HG03135 (cell line): ENCODE results near the gene PFDN2.

Source experiments
- ATAC-seq: cut with Tn5 transposase; IDR thresholded peaks from one replicate; pipeline ENCODE4 v1.9.1; 2021; ENCODE audit warnings: mild to moderate bottlenecking, moderate library complexity; ENCODE audit not compliant: unreplicated experiment

The PFDN2 gene

DNA sequence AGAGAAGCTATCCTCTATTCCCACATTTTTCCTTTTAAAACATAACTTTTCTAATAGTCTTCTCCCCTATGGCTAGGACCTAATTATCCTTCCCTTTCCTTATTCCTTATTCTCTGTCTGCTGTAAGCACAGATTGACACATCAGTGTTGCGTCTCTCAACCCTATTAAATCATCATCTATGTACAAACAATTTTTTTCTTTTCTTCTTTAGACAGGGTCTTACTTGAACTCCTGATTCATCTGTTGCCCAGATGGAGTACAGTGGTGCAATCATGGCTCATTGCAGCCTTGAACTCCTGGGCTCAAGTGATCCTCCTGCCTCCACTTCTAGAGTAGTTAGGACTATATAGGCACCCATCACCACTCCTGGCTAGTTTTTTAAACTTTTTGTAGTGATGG lies 11.4 kb downstream of the PFDN2 start:
- ATAC-seq = no peak

DNA sequence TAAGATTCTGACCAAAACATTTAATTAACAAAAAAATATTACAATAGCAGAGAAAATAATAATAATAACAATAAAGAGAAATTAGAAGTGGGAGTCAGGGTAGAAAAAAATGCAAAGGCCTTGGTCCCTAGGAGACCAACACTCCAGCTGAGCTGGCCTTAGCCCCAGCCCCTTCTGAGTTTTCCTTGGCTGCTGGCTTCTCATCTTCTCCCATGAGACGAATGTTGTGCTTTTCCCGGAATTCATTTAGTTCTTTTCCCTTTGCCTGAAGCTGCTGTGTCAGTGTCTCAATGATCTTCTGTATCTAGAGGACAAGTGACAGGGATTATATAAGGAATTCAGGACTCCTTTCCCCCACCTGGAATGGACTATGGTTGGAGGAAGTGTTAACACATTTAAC lies 17.3 kb downstream of the PFDN2 start:
- ATAC-seq = no peak

DNA sequence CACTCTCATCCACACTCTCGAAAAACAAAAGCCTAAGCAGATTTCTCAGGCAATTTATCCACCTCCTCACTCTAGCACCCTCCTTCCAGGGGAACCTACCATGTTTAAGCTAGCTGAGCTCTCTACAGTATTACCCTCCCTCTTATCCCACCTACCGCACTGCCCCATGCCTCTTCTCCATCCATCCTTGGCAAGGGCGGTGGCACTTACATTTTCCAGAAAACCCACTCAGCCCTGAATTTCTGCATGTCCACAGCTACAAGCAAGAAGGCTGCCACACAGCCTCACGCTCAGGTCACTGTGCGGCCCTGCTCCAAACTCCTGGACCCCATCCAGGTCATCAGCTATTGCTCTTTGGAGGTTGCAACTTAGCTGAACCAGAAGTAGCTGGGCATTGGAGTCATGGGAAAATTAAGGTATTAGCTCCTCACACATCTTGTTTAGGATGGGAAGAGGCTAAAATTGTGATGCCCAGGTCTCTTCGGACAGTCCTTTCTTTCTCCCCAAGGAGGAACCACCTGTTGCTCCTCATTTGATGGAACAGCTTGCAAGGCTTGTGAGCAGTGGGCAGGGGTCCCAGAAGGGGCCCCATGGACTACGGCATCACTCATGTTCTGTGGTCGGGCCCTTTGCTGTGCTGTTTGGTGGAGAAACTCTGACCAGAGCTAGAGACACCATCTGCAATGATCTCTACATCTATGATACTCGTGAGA lies 18.6 kb downstream of the PFDN2 start:
- ATAC-seq = no peak

DNA sequence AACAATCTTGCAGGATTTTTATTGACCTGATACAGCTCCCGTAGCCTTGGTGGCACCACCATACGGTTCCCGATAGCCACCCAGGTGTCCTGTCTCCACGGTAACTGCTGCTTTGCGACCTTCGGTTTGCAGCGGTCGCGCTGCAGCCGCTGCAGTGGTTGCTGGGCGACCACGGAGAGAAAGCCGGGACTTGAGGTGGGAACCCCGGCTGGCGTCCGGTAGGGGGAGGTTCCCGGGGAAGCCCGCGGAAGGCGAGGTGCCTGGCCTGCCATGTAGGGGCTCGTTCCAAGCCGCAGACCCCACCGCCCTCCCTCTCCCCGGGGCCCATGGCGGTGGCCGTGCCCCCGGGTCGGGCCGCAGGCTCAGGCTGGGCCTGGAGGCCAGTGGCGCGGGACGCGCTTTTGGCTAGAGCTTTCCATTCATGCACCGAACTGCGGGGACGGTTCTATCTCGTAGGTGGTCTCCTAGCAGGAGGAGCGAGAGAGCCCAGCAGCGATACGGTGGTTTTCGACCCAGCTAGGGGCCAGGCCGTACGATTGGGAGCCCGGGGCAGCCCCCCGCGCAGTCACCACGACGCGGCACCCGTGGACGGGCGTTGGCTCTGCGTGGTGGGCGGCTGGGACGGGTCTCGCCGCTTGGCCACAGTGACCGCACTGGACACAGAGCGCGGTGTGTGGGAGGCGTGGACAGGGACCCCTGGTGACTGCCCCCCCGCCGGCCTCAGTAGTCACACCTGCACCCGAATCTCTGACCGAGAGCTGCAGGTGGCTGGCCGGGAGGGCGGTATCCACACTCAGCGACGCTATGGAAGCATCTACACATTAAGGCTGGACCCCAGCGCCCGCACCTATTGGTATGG lies 19.4 kb downstream of the PFDN2 start, which contains the start of gene KLHDC9:
TSS of gene KLHDC9 (plus strand) at position 152 of the 859 bp plus-strand sequence. CDS start at position 327, 175 bp downstream.
- peak; percentile 63 for ATAC-seq

DNA sequence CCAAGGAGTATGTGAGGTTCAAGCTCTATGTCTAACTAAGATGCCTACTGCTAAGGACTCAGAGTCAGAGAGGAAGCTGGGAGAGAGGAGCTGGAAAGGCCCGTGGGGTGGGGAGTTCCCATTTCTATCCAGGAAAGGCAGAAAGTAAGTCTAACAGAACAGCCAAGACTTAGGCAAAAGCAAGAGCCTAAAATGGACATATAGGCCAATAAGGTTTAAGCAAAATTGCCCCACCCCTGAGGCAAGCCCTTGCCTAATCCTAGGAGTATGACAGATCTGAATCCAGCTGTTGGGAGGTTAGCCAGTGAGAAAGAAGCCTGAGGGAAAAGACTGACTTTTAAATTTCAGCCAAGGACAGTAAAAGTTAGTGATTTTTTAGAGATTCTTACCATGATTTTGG lies 21.3 kb downstream of the PFDN2 start:
- no peak for ATAC-seq

DNA sequence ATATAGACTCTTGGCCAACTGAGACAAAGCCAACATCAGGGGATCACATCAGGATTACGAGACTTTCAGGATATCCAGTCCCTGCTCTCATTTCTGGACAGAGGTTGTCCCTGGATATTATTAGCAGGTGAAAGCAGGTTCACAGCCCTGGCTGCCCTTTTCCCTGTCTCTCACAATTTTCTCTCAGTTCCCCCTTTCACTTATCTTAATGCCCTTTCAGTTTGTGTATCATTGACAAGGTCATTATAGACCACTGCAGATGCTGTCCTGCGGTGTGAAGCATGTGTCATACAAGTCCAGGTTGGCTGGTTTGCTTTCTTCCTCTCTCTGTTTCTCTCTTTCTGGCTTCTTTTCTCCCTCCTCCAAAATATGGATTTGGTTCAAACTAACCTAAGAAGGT lies 21.8 kb downstream of the PFDN2 start:
- peak; percentile 44 for ATAC-seq

DNA sequence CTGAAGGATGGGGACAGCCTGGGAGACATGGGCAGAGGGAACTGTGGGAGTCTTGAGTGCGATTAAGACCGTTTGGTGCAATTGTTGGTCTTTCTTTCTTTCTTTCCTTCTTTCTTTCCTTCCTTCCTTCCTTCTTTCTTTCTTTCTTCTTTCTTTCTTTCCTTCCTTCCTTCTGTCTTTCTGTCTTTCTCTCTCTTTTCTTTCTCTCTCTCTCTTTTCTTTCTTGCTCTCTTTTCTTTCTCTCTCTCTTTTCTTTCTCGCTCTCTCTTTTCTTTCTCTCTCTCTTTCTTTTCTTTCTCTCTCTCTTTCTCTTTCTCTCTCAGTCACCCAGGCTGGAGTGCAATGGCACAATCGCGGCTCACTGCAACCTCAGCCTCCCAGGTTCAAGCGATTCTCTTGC lies 22.6 kb downstream of the PFDN2 start:
- ATAC-seq = no peak

DNA sequence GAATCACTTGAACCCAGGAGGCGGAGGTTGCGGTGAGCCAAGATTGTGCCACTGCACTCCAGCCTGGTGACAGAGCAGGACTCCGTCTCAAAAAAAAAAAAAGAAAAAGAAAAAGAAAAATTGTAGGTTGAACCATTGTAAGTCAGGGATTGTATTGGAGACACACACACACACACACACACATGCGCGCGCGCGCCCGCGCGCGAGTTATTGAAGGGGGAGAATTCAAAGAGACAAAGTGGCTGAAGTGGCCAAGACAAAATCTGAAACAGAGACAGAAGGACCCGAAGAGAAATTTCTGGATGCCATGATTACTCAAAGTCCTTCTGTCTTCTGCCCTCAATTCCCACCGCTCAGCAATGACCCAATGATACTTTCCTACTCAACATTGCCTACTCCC lies 23.4 kb downstream of the PFDN2 start:
- no peak for ATAC-seq

DNA sequence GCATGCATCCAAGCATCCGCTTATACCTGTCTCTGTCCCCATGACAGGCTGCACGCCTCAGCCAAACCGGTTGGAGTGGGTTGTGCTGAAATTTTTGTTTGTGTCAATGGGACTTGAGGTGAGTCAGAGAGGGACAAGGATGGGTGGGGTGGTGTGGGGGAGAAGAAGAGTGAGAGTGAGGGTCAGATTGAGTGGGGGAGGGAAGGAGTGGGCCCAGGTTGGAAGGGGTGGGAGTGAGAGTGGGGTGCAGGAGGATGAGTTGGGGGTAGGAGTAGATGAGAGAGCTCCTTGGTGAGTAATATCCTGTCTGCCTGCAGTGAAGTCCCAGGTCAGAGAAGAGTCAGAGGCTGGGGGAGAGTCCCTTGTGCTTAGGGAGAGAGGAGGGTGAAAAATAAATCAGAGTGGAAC lies 25.2 kb downstream of the PFDN2 start:
- no peak for ATAC-seq

DNA sequence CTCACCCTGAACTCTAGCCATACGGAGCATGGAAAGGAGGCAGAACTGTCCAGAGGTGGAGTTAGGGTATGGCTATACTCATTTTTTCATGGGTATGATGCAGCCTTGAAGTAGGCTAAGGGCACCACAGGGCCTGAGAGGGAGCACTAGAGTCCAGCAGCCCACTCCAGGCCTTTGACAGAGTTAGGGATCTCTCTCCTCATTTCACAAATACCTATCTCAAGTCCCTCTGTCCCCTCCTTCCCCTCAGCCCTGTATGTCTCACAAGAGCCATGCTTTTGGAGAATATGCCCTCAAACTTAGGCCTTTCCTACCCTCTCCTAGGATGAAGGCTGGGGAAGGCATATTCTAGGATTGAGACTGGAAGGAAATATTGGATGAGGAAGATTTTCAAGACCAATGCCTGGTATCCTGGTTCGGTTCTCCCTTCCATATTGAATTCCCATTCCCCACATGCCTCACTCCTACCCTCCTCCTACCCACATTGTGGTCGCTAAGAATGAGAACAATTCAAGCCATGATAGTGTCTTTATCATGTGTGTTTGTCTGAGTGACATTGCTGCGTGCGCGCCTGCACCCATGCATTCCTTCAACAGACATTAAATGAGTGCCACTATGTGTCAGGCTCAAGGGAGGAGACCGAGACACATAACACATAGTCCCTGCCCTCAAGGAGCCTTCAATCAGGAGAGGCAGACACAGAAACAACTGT lies 25.9 kb downstream of the PFDN2 start:
- no peak for ATAC-seq

DNA sequence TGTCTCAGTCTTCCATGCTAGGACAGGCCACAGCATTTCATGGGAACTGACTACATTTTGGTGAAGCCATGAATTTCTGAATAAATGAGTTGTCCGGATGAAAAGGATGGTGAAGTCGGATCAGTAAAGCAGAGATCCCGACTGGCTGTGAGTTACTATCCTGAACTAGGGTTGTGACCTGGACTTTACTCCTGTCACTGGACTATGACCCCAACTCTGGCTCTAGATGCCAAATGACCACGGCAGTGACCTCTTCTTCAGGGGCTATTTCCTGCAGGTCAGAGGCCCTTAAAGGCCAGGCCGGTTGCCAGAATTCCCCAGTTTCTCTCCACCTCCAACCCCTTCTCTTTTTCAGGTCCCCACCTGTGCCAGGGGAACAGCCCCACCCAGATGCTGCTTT lies 26.7 kb downstream of the PFDN2 start:
- ATAC-seq = no peak

DNA sequence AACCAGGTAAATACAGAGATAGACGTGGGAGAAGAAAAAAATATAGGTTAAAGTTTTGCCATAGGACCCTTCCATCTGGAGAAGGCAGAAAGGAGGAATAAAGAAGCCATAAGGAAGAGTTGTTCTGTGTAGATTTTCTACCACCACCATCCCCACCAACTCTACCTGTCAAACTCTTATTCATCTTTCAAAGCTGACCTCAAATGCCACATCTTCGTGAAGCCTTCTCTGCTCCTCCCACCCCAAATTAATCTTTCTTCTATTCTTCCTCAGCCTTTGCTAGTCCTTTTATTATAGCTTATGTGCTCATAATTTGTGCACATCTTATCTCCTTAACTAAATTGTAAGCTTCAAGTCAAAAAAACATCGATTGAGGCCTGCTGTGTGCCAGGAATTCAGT lies 27.2 kb downstream of the PFDN2 start:
- no peak for ATAC-seq

DNA sequence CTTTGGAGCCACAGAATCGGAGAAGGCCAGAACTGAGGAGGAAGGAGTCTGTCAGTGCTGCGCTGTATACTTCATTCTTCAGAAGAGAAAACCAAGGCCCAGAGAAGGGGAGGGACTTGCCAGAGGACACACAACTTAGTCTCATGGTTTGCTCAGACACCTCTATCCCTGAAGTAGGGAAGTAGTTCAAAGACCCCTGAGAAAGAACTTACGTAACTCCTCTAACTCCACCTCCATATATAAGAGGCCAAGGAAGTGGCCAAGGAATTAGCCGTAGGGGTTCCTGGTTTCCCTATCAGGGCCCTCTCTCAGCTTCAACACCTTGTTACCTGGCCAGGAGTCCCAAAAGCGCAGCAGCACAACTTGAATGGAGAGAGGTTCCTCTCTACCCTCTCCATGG lies 27.9 kb downstream of the PFDN2 start:
- no peak for ATAC-seq

DNA sequence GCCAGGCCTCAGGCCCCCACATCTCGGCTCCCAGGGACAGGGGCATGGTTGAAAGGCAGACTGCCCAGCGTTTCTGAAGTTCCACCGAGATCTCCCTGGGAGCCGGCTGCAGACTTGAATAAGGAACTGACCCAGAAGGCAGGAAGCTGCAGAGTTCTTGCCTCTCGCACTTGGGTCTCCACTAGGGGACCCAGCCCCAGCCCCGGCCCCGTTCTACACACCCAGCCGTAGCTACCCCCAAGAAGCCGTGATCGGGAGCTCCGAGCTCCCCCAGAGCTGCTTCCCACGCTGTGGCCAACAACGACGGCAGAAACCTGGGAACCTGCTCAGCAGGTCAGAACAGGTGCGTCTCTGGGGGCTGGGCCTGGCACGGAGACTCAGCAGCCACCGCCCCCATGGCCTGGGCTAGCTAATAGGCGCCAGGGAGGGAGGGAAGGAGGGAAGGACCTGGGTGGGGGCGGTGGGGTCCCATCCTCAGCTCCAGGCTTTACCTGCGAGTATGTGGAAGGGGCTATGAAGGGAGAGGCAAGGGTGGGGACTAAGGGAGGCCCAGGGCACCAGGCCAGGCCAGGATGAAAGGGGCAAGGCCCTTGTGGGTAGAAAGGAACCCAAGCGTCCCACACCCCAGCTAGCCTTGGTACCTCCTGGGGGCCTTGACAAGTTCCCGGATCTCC lies 28.4 kb downstream of the PFDN2 start, which contains the start of gene NECTIN4:
TSS of gene NECTIN4 (minus strand) at position 308 of the 674 bp plus-strand sequence. CDS start at position 46, 262 bp downstream.
- no peak for ATAC-seq

DNA sequence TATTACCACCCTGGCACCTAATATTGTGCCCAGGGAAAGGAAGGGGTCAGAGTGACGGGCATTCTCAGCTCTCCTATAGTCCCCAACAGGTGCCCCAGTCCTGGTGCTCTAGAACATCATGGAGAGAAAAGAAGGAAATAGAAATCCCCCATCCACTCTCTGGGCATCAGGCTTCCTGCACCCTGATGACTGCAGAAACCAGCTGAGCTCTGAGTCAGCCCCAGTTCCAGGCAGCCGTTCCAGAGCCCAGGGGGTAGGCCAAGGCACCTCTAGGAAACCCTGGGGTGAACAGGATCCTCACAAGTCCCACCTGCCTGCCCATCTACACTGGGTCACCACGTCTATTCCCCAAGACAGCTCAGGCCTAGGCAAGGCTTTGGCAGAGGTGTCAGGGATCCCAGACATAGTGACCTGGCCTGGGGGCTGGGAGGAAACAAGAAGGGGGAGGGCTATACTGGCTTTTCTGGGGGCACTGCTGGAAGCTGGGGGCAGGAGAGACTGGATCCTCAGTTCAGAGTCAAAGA lies 29.2 kb downstream of the PFDN2 start:
- ATAC-seq = no peak

DNA sequence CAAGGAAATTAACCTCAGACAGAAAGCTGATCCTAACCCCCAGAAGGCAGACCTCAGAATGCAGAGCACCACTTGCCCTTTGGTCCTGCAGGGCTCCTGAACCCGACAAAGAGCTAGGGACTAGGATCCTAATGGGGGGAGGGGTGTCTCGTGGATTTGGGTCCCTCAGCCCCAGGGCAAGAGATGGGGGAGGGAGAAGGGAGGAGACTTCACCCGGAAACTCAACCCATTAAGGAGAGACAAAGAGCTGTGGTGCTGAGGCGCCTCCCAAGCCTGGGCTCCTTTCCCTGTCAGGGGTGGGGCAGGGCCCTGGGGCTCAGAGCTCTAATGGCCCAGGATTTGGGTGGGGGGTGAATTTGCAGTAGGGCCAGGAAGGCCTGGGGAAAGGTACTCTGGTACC lies 31.4 kb downstream of the PFDN2 start:
- no peak for ATAC-seq

DNA sequence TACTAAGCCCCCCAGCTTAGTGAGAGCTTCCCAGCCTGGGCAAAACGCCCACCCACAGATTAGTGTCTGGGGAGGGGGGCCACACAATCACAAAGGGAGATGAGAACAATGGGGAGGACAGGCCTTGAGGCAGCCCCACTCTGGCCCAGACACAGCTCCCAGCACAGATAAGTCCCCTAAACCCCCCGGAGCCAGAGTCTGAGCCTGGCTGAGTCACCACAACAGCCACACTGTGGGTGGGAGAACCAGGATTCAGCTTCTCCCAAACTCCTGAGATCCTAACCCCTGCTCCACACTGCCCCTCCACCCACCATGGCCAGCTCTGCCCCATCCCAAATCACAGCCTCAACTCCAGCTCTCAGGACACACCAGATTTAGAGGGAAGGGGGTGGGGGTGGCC lies 32.7 kb downstream of the PFDN2 start:
- ATAC-seq = no peak

DNA sequence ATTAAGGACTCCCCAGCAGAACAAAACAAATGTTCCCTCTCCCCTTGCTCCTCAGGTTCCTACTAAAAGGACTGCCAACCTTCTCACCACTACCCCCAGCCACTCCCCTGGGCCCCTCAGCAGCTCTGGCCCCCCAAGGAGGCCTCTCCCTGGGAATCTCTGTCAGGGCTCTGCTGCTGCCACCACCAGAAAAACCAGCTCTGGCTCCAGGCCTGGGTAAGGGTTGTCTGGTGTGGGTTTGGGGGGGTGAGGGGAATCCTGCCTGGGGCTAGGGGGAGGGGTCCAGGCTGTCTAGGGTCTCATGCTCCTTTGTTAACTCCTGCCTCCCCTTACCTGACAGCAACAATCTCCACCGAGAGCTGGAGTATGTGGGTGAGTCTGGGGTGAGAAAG lies 33.2 kb downstream of the PFDN2 start:
- no peak for ATAC-seq

DNA sequence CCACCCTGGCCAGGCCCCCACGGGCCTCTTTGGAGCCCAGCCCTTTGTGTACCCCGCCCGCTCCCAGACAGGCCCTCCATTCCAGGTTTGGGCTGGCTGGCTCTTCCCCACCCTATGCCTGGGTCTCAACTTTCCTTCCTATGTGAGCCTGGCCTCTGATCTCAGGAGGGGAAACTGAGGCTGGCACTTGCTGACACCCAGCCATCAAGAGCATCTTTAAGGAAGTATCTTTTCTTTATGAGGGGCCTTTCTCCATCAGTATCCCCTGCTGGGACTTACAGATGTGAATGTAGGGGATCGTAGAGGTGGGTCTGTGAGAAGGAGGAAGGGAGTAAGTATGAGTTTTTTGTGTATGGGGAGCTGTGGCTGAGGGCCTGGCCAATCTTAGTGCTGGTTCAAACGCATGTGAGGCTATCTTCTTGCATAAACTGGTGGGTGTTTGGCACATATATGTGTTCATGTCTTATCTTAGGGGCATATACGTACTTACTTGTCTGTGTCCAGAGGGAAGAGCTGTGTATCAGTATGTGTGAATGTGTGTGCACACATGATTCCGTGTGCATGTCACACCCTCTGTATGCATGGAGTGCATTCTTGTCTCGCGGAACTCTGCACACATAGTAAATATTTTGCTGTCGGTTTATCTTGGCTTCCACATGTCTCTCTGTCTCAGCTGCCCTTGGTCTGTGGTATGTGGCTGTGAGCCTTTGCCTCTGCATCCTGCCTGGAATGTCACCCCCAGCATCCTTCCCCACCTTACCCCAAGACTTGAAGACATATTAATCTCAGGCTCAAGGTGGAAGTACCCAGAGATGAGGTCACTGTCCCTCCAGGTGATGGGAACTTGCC lies 33.9 kb downstream of the PFDN2 start:
- ATAC-seq = no peak
